IMR-90 (cell line): ENCODE measurements around the gene SLC9A9. TPM values are rescaled to one million over a fixed set of nuclear protein-coding genes. Genes with fewer than 3 reads are reported as not detected.

Experiments used
- ATAC-seq: fragments of 200-7000 bp; cut with Tn5 transposase; 2 replicates; pipeline ENCODE4 v1.9.1; 2020; ENCODE audit warnings: low read depth, mild to moderate bottlenecking, moderate library complexity
- BruUV-seq: library from RNA; stranded (reverse); fragments of 400-500 nt; replicated peaks from 2 replicates; lab custom pipeline; 2021; lab: Mats Ljungman, UMichigan
- CTCF ChIA-PET: fragments of 300-600 bp; formaldehyde crosslinking; extraction: SDS; loops from one replicate; lab custom pipeline; 2021; ENCODE audit warnings: antibody characterized with exemption; lab: Yijun Ruan, JAX
- POLR2A ChIA-PET: fragments of 300-600 bp; sonication (Branson Sonifier 250); formaldehyde crosslinking; loops from one replicate; lab custom pipeline; 2022; ENCODE audit warnings: antibody characterized with exemption; ENCODE audit not compliant: unreplicated experiment; lab: Charles Lee
- DNase-seq: peaks from one replicate; pipeline ENCODE4 v3.0.0; 2013
- H2AFZ ChIP-seq: replicated peaks from 2 replicates; pipeline ENCODE3; 2013; ENCODE audit warnings: low read length, mild to moderate bottlenecking; ENCODE audit not compliant: poor library complexity
- H2AK5ac ChIP-seq: 2 replicates; pipeline ENCODE4 v1.6.1; 2013; ENCODE audit warnings: low read depth, low read length, inconsistent platforms
- H2AK9ac ChIP-seq: replicated peaks from 2 replicates; pipeline ENCODE3; 2013; ENCODE audit warnings: mild to moderate bottlenecking, low read depth, low read length, moderate library complexity; ENCODE audit not compliant: poor library complexity
- H2BK120ac ChIP-seq: 2 replicates; pipeline ENCODE4 v1.6.1; 2013; ENCODE audit warnings: low read depth, low read length, inconsistent platforms
- H2BK15ac ChIP-seq: 3 replicates; pipeline ENCODE4 v1.6.1; 2013; ENCODE audit warnings: low read depth, low read length, inconsistent platforms
- H2BK20ac ChIP-seq: 2 replicates; pipeline ENCODE4 v1.6.1; 2013; ENCODE audit warnings: low read depth, mild to moderate bottlenecking, inconsistent platforms, low read length, moderate library complexity
- H2BK5ac ChIP-seq: 2 replicates; pipeline ENCODE4 v1.6.1; 2013; ENCODE audit warnings: mild to moderate bottlenecking, low read depth, low read length, inconsistent platforms; ENCODE audit not compliant: poor library complexity, severe bottlenecking
- H3K14ac ChIP-seq: replicated peaks from 2 replicates; pipeline ENCODE4 v1.6.1; 2013; ENCODE audit warnings: low read depth, low read length, inconsistent platforms
- H3K18ac ChIP-seq: 2 replicates; pipeline ENCODE4 v1.6.1; 2013; ENCODE audit warnings: low read depth, low read length, control low read depth
- H3K23ac ChIP-seq: 2 replicates; pipeline ENCODE4 v1.6.1; 2013; ENCODE audit warnings: low read depth, low read length, inconsistent platforms
- H3K27ac ChIP-seq: 2 replicates; pipeline ENCODE4 v1.5.1; 2013; ENCODE audit warnings: mild to moderate bottlenecking, control low read depth, low read length; ENCODE audit not compliant: insufficient read depth
- H3K27me3 ChIP-seq: 2 replicates; pipeline ENCODE4 v1.6.1; 2013; ENCODE audit warnings: low read length; ENCODE audit not compliant: control insufficient read depth, insufficient read depth
- H3K36me3 ChIP-seq: 2 replicates; pipeline ENCODE4 v1.6.1; 2013; ENCODE audit warnings: low read length, mixed read lengths; ENCODE audit not compliant: control insufficient read depth, insufficient read depth
- H3K4ac ChIP-seq: 2 replicates; pipeline ENCODE4 v1.6.1; 2013; ENCODE audit warnings: low read depth, low read length, inconsistent platforms
- H3K4me1 ChIP-seq: 2 replicates; pipeline ENCODE4 v1.6.1; 2013; ENCODE audit warnings: low read length, mixed read lengths; ENCODE audit not compliant: control insufficient read depth, insufficient read depth
- H3K4me2 ChIP-seq: 2 replicates; pipeline ENCODE4 v1.6.1; 2013; ENCODE audit warnings: low read depth, mild to moderate bottlenecking, control low read depth, low read length, moderate library complexity
- H3K4me3 ChIP-seq: 2 replicates; pipeline ENCODE4 v1.5.1; 2013; ENCODE audit warnings: low read depth, mild to moderate bottlenecking, control low read depth, low read length, moderate library complexity; ENCODE audit not compliant: insufficient read depth
- H3K56ac ChIP-seq: 2 replicates; pipeline ENCODE4 v1.6.1; 2013; ENCODE audit warnings: low read length, inconsistent platforms; ENCODE audit not compliant: insufficient read depth; ENCODE audit errors: extremely low read depth
- H3K79me1 ChIP-seq, 2 experiments: 2 replicates each; pipeline ENCODE4 v1.6.1; 2013; ENCODE audit warnings: low read length in 2 of 2, inconsistent platforms in 1 of 2, low read depth in 1 of 2
- H3K9ac ChIP-seq: 2 replicates; pipeline ENCODE4 v1.6.1; 2013; ENCODE audit warnings: low read depth, low read length, control low read depth
- H3K9me1 ChIP-seq: 2 replicates; pipeline ENCODE4 v1.6.1; 2013; ENCODE audit warnings: low read length, inconsistent platforms; ENCODE audit not compliant: insufficient read depth
- H3K9me3 ChIP-seq: 2 replicates; pipeline ENCODE4 v1.6.1; 2013; ENCODE audit warnings: low read length; ENCODE audit not compliant: control insufficient read depth, insufficient read depth
- H4K20me1 ChIP-seq: 2 replicates; pipeline ENCODE4 v1.6.1; 2013; ENCODE audit warnings: low read length, inconsistent platforms; ENCODE audit not compliant: insufficient read depth
- H4K5ac ChIP-seq: 2 replicates; pipeline ENCODE4 v1.6.1; 2013; ENCODE audit warnings: mild to moderate bottlenecking, low read depth, low read length, control low read depth
- H4K8ac ChIP-seq, 2 experiments: 2 replicates each; pipeline ENCODE4 v1.6.1; 2013; ENCODE audit warnings: low read depth in 2 of 2, low read length in 2 of 2, control low read depth in 1 of 2, inconsistent platforms in 1 of 2
- H4K91ac ChIP-seq: 2 replicates; pipeline ENCODE4 v1.6.1; 2013; ENCODE audit warnings: low read depth, low read length, inconsistent platforms; ENCODE audit not compliant: insufficient read depth
- BHLHE40 ChIP-seq: fragments of 150-350 bp; IDR thresholded peaks from 2 replicates; pipeline ENCODE4 v1.6.1; 2016; ENCODE audit warnings: mild to moderate bottlenecking, low read depth, low read length
- CEBPB ChIP-seq: IDR thresholded peaks from 2 replicates; pipeline ENCODE4 v1.6.1; 2012; ENCODE audit warnings: low read depth, low read length, improper control_type of control experiment
- CHD1 ChIP-seq: IDR thresholded peaks from 2 replicates; pipeline ENCODE4 v1.6.1; 2012; ENCODE audit warnings: low read depth, low read length, improper control_type of control experiment
- CTCF ChIP-seq: conservative IDR thresholded peaks from 2 replicates; pipeline ENCODE4 v1.5.1; 2012; ENCODE audit warnings: mild to moderate bottlenecking, low read depth, low read length, improper control_type of control experiment
- ELK1 ChIP-seq: fragments of 150-350 bp; IDR thresholded peaks from 2 replicates; pipeline ENCODE4 v1.6.1; 2016; ENCODE audit warnings: low read depth, mild to moderate bottlenecking, low read length, moderate library complexity, borderline replicate concordance
- FOS ChIP-seq: fragments of 150-350 bp; IDR thresholded peaks from 2 replicates; pipeline ENCODE4 v1.6.1; 2016; ENCODE audit warnings: low read depth, low read length
- MAFK ChIP-seq: IDR thresholded peaks from 2 replicates; pipeline ENCODE4 v1.6.1; 2012; ENCODE audit warnings: low read depth, low read length, improper control_type of control experiment
- MAZ ChIP-seq: IDR thresholded peaks from 2 replicates; pipeline ENCODE4 v1.6.1; 2012; ENCODE audit warnings: low read depth, mild to moderate bottlenecking, low read length, improper control_type of control experiment, moderate library complexity, borderline replicate concordance
- MXI1 ChIP-seq: IDR thresholded peaks from 2 replicates; pipeline ENCODE4 v1.6.1; 2012; ENCODE audit warnings: low read depth, mild to moderate bottlenecking, low read length, moderate library complexity, borderline replicate concordance
- NFE2L2 ChIP-seq: fragments of 150-350 bp; IDR thresholded peaks from 2 replicates; pipeline ENCODE4 v1.6.1; 2016; ENCODE audit warnings: low read depth, mild to moderate bottlenecking, low read length
- POLR2A ChIP-seq: IDR thresholded peaks from 2 replicates; pipeline ENCODE4 v1.6.1; 2012; ENCODE audit warnings: mild to moderate bottlenecking, low read depth, low read length
- RAD21 ChIP-seq: IDR thresholded peaks from 2 replicates; pipeline ENCODE4 v1.6.1; 2012; ENCODE audit warnings: low read length, improper control_type of control experiment
- RCOR1 ChIP-seq: IDR thresholded peaks from 2 replicates; pipeline ENCODE4 v1.6.1; 2012; ENCODE audit warnings: mild to moderate bottlenecking, low read length, improper control_type of control experiment; ENCODE audit not compliant: insufficient replicate concordance
- RFX5 ChIP-seq: IDR thresholded peaks from 2 replicates; pipeline ENCODE4 v1.8.0; 2012; ENCODE audit warnings: low read depth, mild to moderate bottlenecking, low read length, moderate library complexity
- SMC3 ChIP-seq: fragments of 150-350 bp; IDR thresholded peaks from 2 replicates; pipeline ENCODE4 v1.6.1; 2016; ENCODE audit warnings: low read depth, mild to moderate bottlenecking, antibody characterized with exemption, low read length, moderate library complexity
- USF2 ChIP-seq: fragments of 150-350 bp; IDR thresholded peaks from 2 replicates; pipeline ENCODE4 v1.6.1; 2017; ENCODE audit warnings: mild to moderate bottlenecking, antibody characterized with exemption, low read length, low read depth
- WGBS, 2 experiments: methylation state at CpG; one replicate each; pipeline versions ENCODE4 v1.1.5 to v1.1.7; 2013; ENCODE audit warnings: missing lambda C conversion rate in 2 of 2; ENCODE audit not compliant: insufficient read length in 1 of 2; ENCODE audit errors: extremely low coverage in 2 of 2; 5-methylcytosine and 5-hydroxymethylcytosine counted together
- dilution Hi-C: fragments of 300-500 bp; cut with HindIII; formaldehyde crosslinking; loops from one replicate; pipeline ENCODE4 v1.14.3; 2018; ENCODE audit warnings: low sequenced_read_pairs; ENCODE audit not compliant: unreplicated experiment
- in situ Hi-C: fragments of 300-500 bp; cut with MboI; formaldehyde crosslinking; loops from 3 replicates; pipeline ENCODE4 v1.14.3; 2019; ENCODE audit warnings: low sequenced_read_pairs, inconsistent platforms, mixed read lengths
- intact Hi-C: fragments of 100-400 bp; cut with micrococcal nuclease; formaldehyde crosslinking; loops from 2 replicates; pipeline ENCODE4 v1.10.0; 2022
- polyA plus RNA-seq, 3 experiments: library from polyadenylated mRNA; depleted of rRNA; stranded (reverse); fragments of >200 nt; gene quantifications; 2 replicates each; pipeline ENCODE4 v1.2.3, GENCODE V29; 2012; ENCODE audit warnings: low replicate concordance in 1 of 3
- total RNA-seq: library from RNA; depleted of rRNA; stranded (reverse); fragments of >200 nt; gene quantifications from 2 replicates; pipeline ENCODE4 v1.2.3, GENCODE V29; 2012

The SLC9A9 gene
- total and polyA plus RNA-seq, 2 of the 4 experiments (the other 2 are of a cell fraction) = 1.4 to 2.3 TPM

GRCh38 chr3:143531101-143531500 lies 317.2 kb downstream of the SLC9A9 start:
- Histone ChIP-seq H4K20me1 (no peaks in the 10 kb centered on the region), H3K23ac (no peak overlapping the region), H3K36me3 (no peaks in the 10 kb centered on the region), H2BK5ac (no peak overlapping the region), H3K14ac (no peak overlapping the region), H3K4me1 (no peaks in the 10 kb centered on the region; the same call in 1 of the 2 replicates), H3K9me1 (peaks cover 1% of the 10 kb centered on the region; the same call in 1 of the 2 replicates), H3K27me3 (no peaks in the 10 kb centered on the region), H2BK20ac (no peak overlapping the region), H2AFZ (no peak overlapping the region), H3K9me3 (no peaks in the 10 kb centered on the region), H4K5ac (no peak overlapping the region), H3K79me1 (no peaks in the 10 kb centered on the region), H3K27ac (no peak overlapping the region), H4K91ac (no peak overlapping the region), H2AK5ac (no peak overlapping the region), H3K18ac (no peak overlapping the region), H3K4me2 (no peak overlapping the region), H3K56ac (no peak overlapping the region), H3K9ac (no peak overlapping the region), H2BK15ac (no peak overlapping the region), H2AK9ac (no peak overlapping the region), H3K4me3 (no peak overlapping the region), H2BK120ac (no peak overlapping the region), H3K4ac (no peak overlapping the region), H4K8ac (no peak overlapping the region)
- TF ChIP-seq NFE2L2 (no peak), RAD21 (no peak), RFX5 (no peak), BHLHE40 (no peak), CTCF (no peak), CHD1 (no peak), RCOR1 (no peak), SMC3 (no peak), ELK1 (no peak), USF2 (no peak), POLR2A (no peak), MAZ (no peak), MAFK (no peak), MXI1 (no peak), CEBPB (no peak), FOS (no peak)
- no TSS peak for BruUV-seq
- intact Hi-C loops (no loop called here), dilution Hi-C loops (no loop called here), in situ Hi-C loops (no loop called here)
- no CpG with 5 or more reads among the region's 1 CpG for WGBS, 2 experiments
- POLR2A ChIA-PET = no interaction called here
- CTCF ChIA-PET = no interaction called here
- DNase-seq (no peak), ATAC-seq (no peak)
